CD14-positive monocyte (primary cell): ENCODE data around the gene CADM2. TPM values are rescaled to one million over a fixed set of nuclear protein-coding genes. Genes with fewer than 3 reads are reported as not detected.
"Not testable (repeated sequence)": the region's sequence is repeated elsewhere in the genome, so short reads cannot be mapped to it uniquely, and the experiment has no call there.

Source experiments
- DNase-seq, 3 donors: peaks; one replicate each; pipeline ENCODE4 v3.0.0-alpha.2; 2011 to 2022
- H2AFZ ChIP-seq: 2 replicates; pipeline ENCODE4 v1.6.0; 2012; ENCODE audit warnings: mild to moderate bottlenecking, low read depth, low read length, inconsistent platforms; ENCODE audit not compliant: insufficient read depth, poor library complexity, severe bottlenecking
- H3K27ac ChIP-seq, 2 donors: 1 replicate in 1 of 2; 2 replicates in 1 of 2; pipeline ENCODE4 v1.5.1; 2012 to 2013; ENCODE audit warnings: low read length in 2 of 2, control low read depth in 1 of 2, inconsistent platforms in 1 of 2, low read depth in 1 of 2, mild to moderate bottlenecking in 1 of 2
- H3K27me3 ChIP-seq, 2 donors: one replicate each; pipeline versions ENCODE4 v1.6.0 to v1.6.1; 2011 to 2013; ENCODE audit warnings: low read length in 2 of 2; ENCODE audit not compliant: control insufficient read depth in 2 of 2, insufficient read depth in 2 of 2
- H3K36me3 ChIP-seq, 2 donors: replicated peaks in 1 of 2; 1 replicate in 1 of 2; 2 replicates in 1 of 2; pipeline versions ENCODE4 v1.5.1 to v1.6.1; 2012 to 2013; ENCODE audit warnings: low read length in 2 of 2, control low read depth in 1 of 2, inconsistent platforms in 1 of 2, mild to moderate bottlenecking in 1 of 2; ENCODE audit not compliant: insufficient read depth in 2 of 2, control insufficient read depth in 1 of 2
- H3K4me1 ChIP-seq, 2 donors: 1 replicate in 1 of 2; 2 replicates in 1 of 2; pipeline versions ENCODE4 v1.5.1 to v1.6.1; 2012 to 2013; ENCODE audit warnings: low read length in 2 of 2, control low read depth in 1 of 2, inconsistent platforms in 1 of 2, mild to moderate bottlenecking in 1 of 2, moderate library complexity in 1 of 2; ENCODE audit not compliant: insufficient read depth in 2 of 2, control insufficient read depth in 1 of 2
- H3K4me2 ChIP-seq: replicated peaks from 2 replicates; pipeline ENCODE3; 2012; ENCODE audit warnings: low read length, moderate library complexity, mild to moderate bottlenecking; ENCODE audit not compliant: poor library complexity, severe bottlenecking; ENCODE audit errors: extremely low read depth
- H3K4me3 ChIP-seq, 3 experiments: fragments of 200-600 bp in 1 of 3; sonication (generic) in 1 of 3; replicated peaks in 1 of 3; 1 replicate in 2 of 3; 2 replicates in 1 of 3; pipeline ENCODE4 v1.5.1; 2011 to 2013; ENCODE audit warnings: low read length in 3 of 3, mild to moderate bottlenecking in 3 of 3, control low read depth in 2 of 3, low read depth in 2 of 3, inconsistent platforms in 1 of 3, moderate library complexity in 1 of 3
- H3K79me2 ChIP-seq: 2 replicates; pipeline ENCODE4 v1.6.0; 2012; ENCODE audit warnings: mild to moderate bottlenecking, control low read depth, inconsistent platforms, low read length, moderate library complexity; ENCODE audit not compliant: insufficient read depth
- H3K9ac ChIP-seq: 2 replicates; pipeline ENCODE4 v1.6.0; 2017; ENCODE audit warnings: low read length, mild to moderate bottlenecking; ENCODE audit not compliant: insufficient read depth, poor library complexity, severe bottlenecking
- H3K9me3 ChIP-seq, 2 donors: replicated peaks in 1 of 2; 1 replicate in 1 of 2; 2 replicates in 1 of 2; pipeline versions ENCODE4 v1.5.1 to v1.6.1; 2012 to 2013; ENCODE audit warnings: low read length in 2 of 2, control low read depth in 1 of 2; ENCODE audit not compliant: control insufficient read depth in 1 of 2, insufficient read depth in 1 of 2
- H4K20me1 ChIP-seq: 2 replicates; pipeline ENCODE4 v1.6.0; 2012; ENCODE audit warnings: mild to moderate bottlenecking, low read length, control low read depth, moderate library complexity; ENCODE audit not compliant: insufficient read depth
- H3K27ac Mint-ChIP-seq, 7 donors: one replicate each; pipeline ENCODE4 v1.8.0; 2020; ENCODE audit warnings: mild to moderate bottlenecking in 7 of 7, mixed read lengths in 7 of 7, moderate library complexity in 6 of 7, inconsistent platforms in 2 of 7
- H3K27me3 Mint-ChIP-seq, 3 donors: one replicate each; pipeline ENCODE4 v1.8.0; 2021 to 2022; ENCODE audit warnings: low read depth in 3 of 3, mild to moderate bottlenecking in 3 of 3, mixed read lengths in 3 of 3, moderate library complexity in 3 of 3, inconsistent platforms in 1 of 3
- H3K36me3 Mint-ChIP-seq, 2 donors: one replicate each; pipeline ENCODE4 v1.8.0; 2020; ENCODE audit warnings: mixed read lengths in 2 of 2, inconsistent platforms in 1 of 2, mild to moderate bottlenecking in 1 of 2
- H3K4me1 Mint-ChIP-seq: one replicate; pipeline ENCODE4 v1.8.0; 2020; ENCODE audit warnings: mild to moderate bottlenecking, mixed read lengths
- H3K4me3 Mint-ChIP-seq, 2 donors: one replicate each; pipeline ENCODE4 v1.8.0; 2020; ENCODE audit warnings: mild to moderate bottlenecking in 2 of 2, mixed read lengths in 2 of 2, moderate library complexity in 1 of 2
- H3K9me3 Mint-ChIP-seq, 7 donors: one replicate each; pipeline ENCODE4 v1.8.0; 2020 to 2022; ENCODE audit warnings: mixed read lengths in 7 of 7, mild to moderate bottlenecking in 6 of 7, moderate library complexity in 6 of 7, inconsistent platforms in 2 of 7
- CTCF ChIP-seq: fragments of 200-600 bp; IDR thresholded peaks from one replicate; pipeline ENCODE4 v1.8.0; 2022; ENCODE audit warnings: antibody characterized with exemption, mild to moderate bottlenecking
- WGBS: methylation state at CpG from one replicate; pipeline ENCODE4 v1.1.5; 2013; ENCODE audit warnings: missing lambda C conversion rate; ENCODE audit not compliant: insufficient coverage; 5-methylcytosine and 5-hydroxymethylcytosine counted together
- intact Hi-C, 2 donors: fragments of 100-400 bp; cut with micrococcal nuclease; formaldehyde crosslinking; loops; one replicate each; pipeline versions ENCODE4 v1.15.0 to v1.15.1; 2023
- polyA plus RNA-seq, 3 donors: library from polyadenylated mRNA; depleted of rRNA in 1 of 3; unstranded in 2 of 3; stranded (reverse) in 1 of 3; fragments of 300-500 nt in 2 of 3; fragments of >200 nt in 1 of 3; fragmentation: Illumina TruSeq in 2 of 3; gene quantifications; 1 replicate in 2 of 3; 2 replicates in 1 of 3; pipeline ENCODE4 v1.2.3, GENCODE V29; 2012 to 2021

The CADM2 gene
- polyA plus RNA-seq, 3 donors: not detected

GRCh38 chr3:85151555-85151954 is 192.8 kb downstream of the CADM2 start:
- H3K36me3 Mint-ChIP-seq: no peaks in the 10 kb centered on the region
- H3K27me3 Mint-ChIP-seq: peaks cover 0 to 2% (median 0%) of the 10 kb centered on the region in 3 donors
- no peak for TF ChIP-seq CTCF
- H3K36me3 ChIP-seq: no peaks in the 10 kb centered on the region
- H3K4me3 ChIP-seq: no peak overlapping the region
- DNase-seq: no peak
- H4K20me1 ChIP-seq: no peaks in the 10 kb centered on the region
- no peaks in the 10 kb centered on the region for H3K4me1 ChIP-seq
- no peak overlapping the region for H3K27ac Mint-ChIP-seq
- no peak overlapping the region for H3K4me2 ChIP-seq
- no peaks in the 10 kb centered on the region for H3K27me3 ChIP-seq
- H3K79me2 ChIP-seq: no peaks in the 10 kb centered on the region
- H3K4me1 Mint-ChIP-seq: no peaks in the 10 kb centered on the region
- no peak overlapping the region for H2AFZ ChIP-seq
- WGBS: no CpG with 5 or more reads among the region's 1 CpG
- peaks cover 0 to 8% of the 10 kb centered on the region in 2 donors for H3K9me3 ChIP-seq
- H3K9ac ChIP-seq: no peak overlapping the region
- no peak overlapping the region for H3K4me3 Mint-ChIP-seq
- intact Hi-C loops: no loop called here
- H3K27ac ChIP-seq: no peak overlapping the region
- H3K9me3 Mint-ChIP-seq: peaks cover 0 to 18% (median 4%) of the 10 kb centered on the region in 7 donors

GRCh38 chr3:85153279-85153678 is 194.5 kb downstream of the CADM2 start:
- H3K4me3 ChIP-seq, intact Hi-C loops, H3K4me3 Mint-ChIP-seq, H3K9me3 ChIP-seq, H3K9ac ChIP-seq, H2AFZ ChIP-seq, H3K36me3 ChIP-seq, H3K79me2 ChIP-seq, H3K4me2 ChIP-seq, H3K4me1 Mint-ChIP-seq, H3K27ac Mint-ChIP-seq, H3K27me3 Mint-ChIP-seq, H3K36me3 Mint-ChIP-seq, H3K27ac ChIP-seq, DNase-seq, H3K27me3 ChIP-seq, H4K20me1 ChIP-seq, H3K4me1 ChIP-seq: not testable (repeated sequence)
- peaks cover 0 to 15% (median 4%) of the 10 kb centered on the region in 7 donors for H3K9me3 Mint-ChIP-seq
- 100% methylated on average over 3 of the region's 7 CpGs for WGBS
